HEK293T (cell line): ENCODE data around the gene WDPCP.

Source experiments
- BHLHE40 ChIP-seq: fragments of 450-650 bp; IDR thresholded peaks from 2 replicates; pipeline ENCODE4 v1.6.1; 2016; ENCODE audit warnings: mild to moderate bottlenecking, moderate library complexity, borderline replicate concordance
- FOXK2 ChIP-seq: fragments of 450-650 bp; IDR thresholded peaks from 2 replicates; pipeline ENCODE4 v1.6.1; 2016; ENCODE audit warnings: mild to moderate bottlenecking
- SP1 ChIP-seq: fragments of 450-650 bp; IDR thresholded peaks from 2 replicates; pipeline ENCODE4 v1.6.1; 2017

- TF ChIP-seq BHLHE40: no peak
- no peak for TF ChIP-seq SP1
- no peak for TF ChIP-seq FOXK2
Observed at GRCh38 chr2:63632382-63632781, 44.1 kb upstream of the WDPCP start.
